HG02884 (cell line): ENCODE results near the gene DGCR2.
"Not testable (repeated sequence)": the region's sequence is repeated elsewhere in the genome, so short reads cannot be mapped to it uniquely, and the experiment has no call there.

Experiments used
- ATAC-seq: cut with Tn5 transposase; IDR thresholded peaks from one replicate; pipeline ENCODE4 v1.9.1; 2021; ENCODE audit warnings: mild to moderate bottlenecking, moderate library complexity; ENCODE audit not compliant: unreplicated experiment

The DGCR2 gene

GRCh38 chr22:19122143-19122751 is at the start of gene DGCR2:
Gene DGCR2 (minus strand): TSS chr22:19122412. CDS start chr22:19122206, 206 bp downstream.
- peak; percentile 74 for ATAC-seq

- no peak for ATAC-seq
Measured at GRCh38 chr22:19169947-19170318, 47.7 kb upstream of the DGCR2 start.

GRCh38 chr22:19169002-19169946 is 47.1 kb upstream of the DGCR2 start:
- no peak for ATAC-seq

- no peak for ATAC-seq
Measured at GRCh38 chr22:19168088-19168890, 46.1 kb upstream of the DGCR2 start.

- ATAC-seq = no peak
Measured at GRCh38 chr22:19167106-19167869, 45.1 kb upstream of the DGCR2 start.

GRCh38 chr22:19166421-19166820 is 44.2 kb upstream of the DGCR2 start:
- ATAC-seq = no peak

GRCh38 chr22:19164425-19164824 is 42.2 kb upstream of the DGCR2 start:
- no peak for ATAC-seq

- not testable (repeated sequence) for ATAC-seq
Measured at GRCh38 chr22:19158649-19159048, 36.4 kb upstream of the DGCR2 start.

GRCh38 chr22:19156109-19156508 is 33.9 kb upstream of the DGCR2 start:
- ATAC-seq = not testable (repeated sequence)

- no peak for ATAC-seq
Measured at GRCh38 chr22:19152942-19153883, 31.0 kb upstream of the DGCR2 start.

- no peak for ATAC-seq
Measured at GRCh38 chr22:19151329-19152191, 29.3 kb upstream of the DGCR2 start.

- no peak for ATAC-seq
Measured at GRCh38 chr22:19150482-19151328, 28.5 kb upstream of the DGCR2 start.

GRCh38 chr22:19149991-19150390 is 27.8 kb upstream of the DGCR2 start, which contains the start of gene GSC2:
Gene GSC2 (minus strand): TSS chr22:19150292. CDS start chr22:19150283, 9 bp downstream.
- no peak for ATAC-seq

GRCh38 chr22:19149047-19149883 is 27.1 kb upstream of the DGCR2 start:
- ATAC-seq = no peak

- ATAC-seq = no peak
Measured at GRCh38 chr22:19148417-19149046, 26.3 kb upstream of the DGCR2 start.

GRCh38 chr22:19147195-19147780 is 25.1 kb upstream of the DGCR2 start:
- ATAC-seq = no peak
